A549 (cell line): ENCODE measurements around the gene WDR20.

Experiments used
- CHD2 ChIP-seq: fragments of 150-350 bp; IDR thresholded peaks from 2 replicates; pipeline ENCODE4 v1.6.1; 2014; ENCODE audit warnings: low read length; ENCODE audit not compliant: partially characterized antibody
- CTCF ChIP-seq: fragments of >200 bp; sonication (Bioruptor Twin); formaldehyde crosslinking; IDR thresholded peaks from 3 replicates; pipeline ENCODE4 v1.5.1; 2016
- JUNB ChIP-seq: fragments of >200 bp; sonication (Bioruptor Twin); formaldehyde crosslinking; IDR thresholded peaks from 2 replicates; pipeline ENCODE4 v1.6.1; 2016
- MYC ChIP-seq: IDR thresholded peaks from 2 replicates; pipeline ENCODE4 v1.6.1; 2012; ENCODE audit warnings: mild to moderate bottlenecking, inconsistent platforms, low read length, improper control_type of control experiment, borderline replicate concordance

DNA sequence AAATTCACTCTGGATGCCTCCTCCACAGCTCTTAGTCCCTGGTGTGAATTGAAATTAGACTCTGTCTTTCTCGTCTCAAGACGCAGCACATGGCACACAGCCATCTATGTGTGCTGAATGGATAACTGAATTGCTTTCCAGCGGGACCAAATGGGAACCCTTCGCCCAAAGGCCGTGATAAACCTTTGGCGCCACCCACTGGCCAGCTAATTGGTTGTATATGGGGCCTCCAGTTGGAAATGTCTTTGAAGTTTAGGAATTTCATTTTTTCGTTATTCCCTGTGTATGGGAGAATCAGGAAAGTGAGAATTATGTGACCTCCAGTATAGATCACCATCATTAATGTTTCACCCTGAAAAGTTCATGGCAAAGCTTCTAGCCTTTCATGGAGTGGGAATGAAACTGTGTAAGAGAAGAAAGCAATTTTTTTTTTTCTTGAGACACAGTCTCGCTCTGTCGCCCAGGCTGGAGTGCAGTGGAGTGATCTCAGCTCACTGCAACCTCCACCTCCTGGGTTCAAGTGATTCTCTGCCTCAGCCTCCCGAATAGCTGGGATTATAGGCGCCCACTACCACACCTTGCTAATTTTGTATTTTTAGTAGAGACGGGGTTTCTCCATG is 43.0 kb upstream of the WDR20 start:
- TF ChIP-seq CTCF, result peak; percentile 87
- TF ChIP-seq CHD2, result no peak
- no peak for TF ChIP-seq JUNB
- no peak for TF ChIP-seq MYC
